GM12872 (cell line): ENCODE measurements around the gene COL6A5.

Experiments
- TF ChIP-seq, protein P1 (sequence below): IDR thresholded peaks from 3 replicates; pipeline ENCODE4 v1.5.1; 2011; ENCODE audit warnings: low read depth, mild to moderate bottlenecking, low read length, moderate library complexity; ENCODE audit not compliant: insufficient read depth

Gene COL6A5

DNA sequence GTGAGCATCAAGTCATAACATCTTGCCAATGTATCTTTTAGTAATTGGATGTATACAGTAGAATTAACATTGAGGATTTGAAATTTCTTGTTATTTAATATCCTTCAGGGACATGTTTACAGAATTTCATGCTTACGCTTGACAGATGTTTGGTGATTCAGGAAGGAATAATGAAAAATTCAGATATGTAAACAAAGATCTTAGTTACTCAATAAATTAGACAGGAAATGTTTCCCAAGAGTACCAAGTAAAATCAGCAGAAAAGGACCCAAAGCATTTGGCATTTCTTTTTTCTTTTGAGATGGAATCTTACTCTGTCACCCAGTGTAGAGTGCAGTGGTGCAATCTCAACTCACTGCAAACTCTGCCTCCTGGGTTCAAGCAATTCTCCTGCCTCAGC lies 4.7 kb upstream of the COL6A5 start:
- TF ChIP-seq, protein P1, sequence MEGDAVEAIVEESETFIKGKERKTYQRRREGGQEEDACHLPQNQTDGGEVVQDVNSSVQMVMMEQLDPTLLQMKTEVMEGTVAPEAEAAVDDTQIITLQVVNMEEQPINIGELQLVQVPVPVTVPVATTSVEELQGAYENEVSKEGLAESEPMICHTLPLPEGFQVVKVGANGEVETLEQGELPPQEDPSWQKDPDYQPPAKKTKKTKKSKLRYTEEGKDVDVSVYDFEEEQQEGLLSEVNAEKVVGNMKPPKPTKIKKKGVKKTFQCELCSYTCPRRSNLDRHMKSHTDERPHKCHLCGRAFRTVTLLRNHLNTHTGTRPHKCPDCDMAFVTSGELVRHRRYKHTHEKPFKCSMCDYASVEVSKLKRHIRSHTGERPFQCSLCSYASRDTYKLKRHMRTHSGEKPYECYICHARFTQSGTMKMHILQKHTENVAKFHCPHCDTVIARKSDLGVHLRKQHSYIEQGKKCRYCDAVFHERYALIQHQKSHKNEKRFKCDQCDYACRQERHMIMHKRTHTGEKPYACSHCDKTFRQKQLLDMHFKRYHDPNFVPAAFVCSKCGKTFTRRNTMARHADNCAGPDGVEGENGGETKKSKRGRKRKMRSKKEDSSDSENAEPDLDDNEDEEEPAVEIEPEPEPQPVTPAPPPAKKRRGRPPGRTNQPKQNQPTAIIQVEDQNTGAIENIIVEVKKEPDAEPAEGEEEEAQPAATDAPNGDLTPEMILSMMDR, result no peak

DNA sequence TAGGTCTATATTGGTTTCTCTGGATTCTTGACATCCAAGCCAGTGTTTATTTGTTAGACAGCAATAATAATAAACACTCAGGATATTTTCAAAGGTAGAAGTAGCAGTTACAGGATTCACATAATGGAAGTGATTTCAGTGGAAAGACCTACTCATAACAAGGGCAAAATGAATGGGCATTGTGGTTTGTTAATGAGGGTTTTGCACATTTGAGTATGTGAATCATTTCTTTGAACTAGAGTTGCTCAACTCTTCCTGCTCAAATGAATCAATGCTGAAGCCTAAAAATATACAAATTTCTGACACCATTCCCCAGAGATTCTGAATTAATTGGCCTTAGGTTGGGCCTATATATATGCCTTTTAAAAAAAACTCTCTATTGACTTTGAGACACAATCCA lies 4.1 kb upstream of the COL6A5 start:
- TF ChIP-seq, protein P1, result no peak

DNA sequence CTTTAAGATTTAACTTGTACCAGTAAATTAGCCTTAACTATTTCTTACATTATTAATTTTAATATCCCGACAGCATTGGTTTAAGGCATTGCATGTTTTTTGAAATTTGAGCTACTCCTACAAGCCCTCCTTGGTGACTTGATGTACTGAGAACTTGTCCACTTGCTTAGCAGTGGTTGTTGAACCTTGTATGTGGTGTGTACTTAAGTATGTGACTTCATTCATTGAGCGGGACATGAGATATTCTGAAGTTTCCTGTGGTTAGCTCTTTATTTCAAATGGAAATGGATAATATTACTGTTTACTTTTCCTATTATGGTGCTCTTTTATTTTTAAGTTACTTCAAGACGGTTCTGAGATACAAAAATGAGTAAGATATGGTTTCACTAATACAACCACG lies 3.6 kb upstream of the COL6A5 start:
- TF ChIP-seq, protein P1, result no peak

- TF ChIP-seq, protein P1, result no peak
Observed at GRCh38 chr3:130342821-130343661, 2.4 kb upstream of the COL6A5 start.

DNA sequence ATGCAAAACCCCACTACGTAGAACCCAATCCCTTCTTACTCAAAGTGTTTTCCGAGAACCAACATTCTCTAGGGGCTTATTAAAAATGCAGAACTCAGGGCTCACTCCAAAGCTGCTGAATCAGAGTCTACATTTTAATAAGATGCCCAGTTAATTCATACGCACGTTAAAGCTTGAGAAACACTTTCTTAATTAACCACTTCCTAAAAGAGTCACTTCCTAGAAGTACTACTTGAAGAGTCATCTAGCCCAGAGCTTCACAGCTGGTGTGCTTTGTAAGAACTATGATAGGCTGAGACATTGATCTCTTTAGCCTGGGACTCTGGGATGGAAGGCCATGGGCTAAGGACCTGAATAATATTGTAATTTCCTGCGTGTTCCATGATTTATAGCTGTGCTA lies 9.0 kb downstream of the COL6A5 start:
- TF ChIP-seq, protein P1, result no peak

GRCh38 chr3:130374033-130374432 lies 28.6 kb downstream of the COL6A5 start:
- TF ChIP-seq, protein P1, result no peak

GRCh38 chr3:130374908-130375307 lies 29.4 kb downstream of the COL6A5 start:
- TF ChIP-seq, protein P1, result no peak
